ENCODE data around the gene TRMT2B. TPM values are rescaled to one million over a fixed set of nuclear protein-coding genes. Genes with fewer than 3 reads are reported as not detected.

TRMT2B gene
- total RNA-seq, 2 donors from 2014 or later, result 12.9 to 14.7 TPM

Other genes with a start within 250 kb of the TRMT2B start
- gene CSTF2, start 231.7 kb downstream of the TRMT2B start, total RNA-seq, result 1 to 10 TPM; 7.4 to 9.3 TPM
- not detected for gene NOX1, start 177.8 kb downstream of the TRMT2B start, total RNA-seq
- under 1 TPM; 0.14 TPM for gene XKRX, start 123.2 kb downstream of the TRMT2B start, total RNA-seq
- gene ARL13A, start 82.4 kb downstream of the TRMT2B start, total RNA-seq, result not detected
- gene TMEM35A, start 26.8 kb upstream of the TRMT2B start, total RNA-seq, result 10 to 100 TPM; 13.8 to 26.5 TPM
- 1 to 10 TPM; 1.2 to 2.0 TPM for gene CENPI, start 46.1 kb upstream of the TRMT2B start, total RNA-seq
- under 1 TPM; 0.57 to 0.65 TPM for gene DRP2, start 167.7 kb upstream of the TRMT2B start, total RNA-seq
- not detected for gene TAF7L, start 239.2 kb upstream of the TRMT2B start, total RNA-seq